ENCODE data around the gene SYNE4. TPM values are rescaled to one million over a fixed set of nuclear protein-coding genes. Genes with fewer than 3 reads are reported as not detected.
"Not testable (repeated sequence)": the region's sequence is repeated elsewhere in the genome, so short reads cannot be mapped to it uniquely, and the experiment has no call there.

Gene SYNE4
- total RNA-seq, 1 experiment from 2014 or later, result 1.4 TPM

DNA sequence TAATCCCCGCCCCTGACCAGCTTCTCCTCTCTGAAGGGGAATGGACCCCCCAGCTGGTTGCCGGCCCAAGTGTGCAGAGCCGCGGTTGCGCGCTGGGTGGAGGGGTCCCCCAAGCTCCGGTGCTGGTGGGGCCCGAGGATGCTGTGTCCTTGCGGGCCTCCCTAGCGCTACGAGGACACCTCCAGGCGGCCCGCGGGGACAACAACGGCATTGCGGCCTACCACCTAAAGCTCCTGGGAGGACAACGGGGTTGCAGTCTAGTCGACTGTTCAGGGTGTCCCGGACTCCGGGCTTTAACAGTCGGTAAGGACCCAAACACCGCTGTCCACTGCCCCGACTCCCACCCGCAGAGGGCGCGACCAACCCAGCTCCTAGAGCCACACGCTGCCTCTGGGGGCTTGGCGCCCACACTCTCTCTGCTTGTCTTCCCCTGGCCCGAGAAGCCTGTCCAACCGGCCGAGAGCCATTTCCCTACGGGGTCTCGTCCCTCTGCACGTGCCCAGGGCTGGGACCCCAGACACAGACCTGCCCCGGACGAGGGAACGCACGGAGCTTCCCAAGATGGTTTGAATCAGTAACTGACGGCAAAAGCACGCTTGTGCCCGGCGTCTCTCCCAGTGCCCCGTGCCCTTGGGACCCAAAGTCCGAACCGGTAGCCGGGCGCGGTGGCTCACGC is 14.6 kb downstream of the SYNE4 start:
- in situ Hi-C loops (cut with HindIII; ENCODE audit: low pct_unique_long_range_greater_than_20kb, low sequenced_read_pairs), result no loop called here
- no peak for DNase-seq (ENCODE audit: low read depth)

DNA sequence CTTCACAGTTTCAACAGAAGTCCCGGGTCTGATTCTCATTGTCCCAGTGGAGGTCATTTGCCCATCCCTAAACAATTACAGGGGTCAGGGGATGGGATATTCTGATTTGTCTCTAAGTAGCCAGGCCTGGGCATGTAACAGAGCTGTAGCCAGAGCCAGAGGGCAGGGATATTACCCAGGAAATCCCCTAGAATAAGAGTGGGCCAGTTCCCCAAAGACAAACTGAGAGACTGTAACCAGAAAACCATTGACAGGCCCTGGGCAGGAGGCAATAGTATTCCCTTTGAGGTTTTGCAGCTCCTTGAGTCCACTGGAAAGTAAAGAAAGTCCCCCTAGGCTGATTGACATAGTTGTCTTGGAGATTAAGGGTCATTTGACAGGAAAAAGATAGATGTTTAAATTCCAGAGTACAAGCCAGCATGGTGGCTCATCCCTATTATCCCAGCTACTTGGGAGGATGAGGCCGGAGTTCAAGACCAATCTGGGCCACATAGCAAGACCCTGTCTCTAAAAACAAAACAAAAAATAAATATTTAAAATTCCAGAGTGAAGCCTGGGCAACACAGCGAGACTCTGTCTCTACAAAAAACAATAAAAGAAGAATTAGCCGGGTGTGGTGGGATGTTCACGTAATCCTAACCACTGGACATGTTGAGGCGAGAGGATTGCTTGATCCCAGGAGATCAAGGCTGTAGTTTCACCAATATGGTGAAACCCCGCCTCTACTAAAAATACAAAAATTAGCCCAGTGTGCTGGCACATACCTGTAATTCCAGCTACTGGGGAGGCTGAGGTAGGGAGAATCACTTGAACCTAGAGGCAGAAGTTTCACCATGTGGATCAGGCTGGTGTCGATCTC is 15.5 kb downstream of the SYNE4 start:
- in situ Hi-C loops (cut with HindIII; ENCODE audit: low pct_unique_long_range_greater_than_20kb, low sequenced_read_pairs), result no loop called here

DNA sequence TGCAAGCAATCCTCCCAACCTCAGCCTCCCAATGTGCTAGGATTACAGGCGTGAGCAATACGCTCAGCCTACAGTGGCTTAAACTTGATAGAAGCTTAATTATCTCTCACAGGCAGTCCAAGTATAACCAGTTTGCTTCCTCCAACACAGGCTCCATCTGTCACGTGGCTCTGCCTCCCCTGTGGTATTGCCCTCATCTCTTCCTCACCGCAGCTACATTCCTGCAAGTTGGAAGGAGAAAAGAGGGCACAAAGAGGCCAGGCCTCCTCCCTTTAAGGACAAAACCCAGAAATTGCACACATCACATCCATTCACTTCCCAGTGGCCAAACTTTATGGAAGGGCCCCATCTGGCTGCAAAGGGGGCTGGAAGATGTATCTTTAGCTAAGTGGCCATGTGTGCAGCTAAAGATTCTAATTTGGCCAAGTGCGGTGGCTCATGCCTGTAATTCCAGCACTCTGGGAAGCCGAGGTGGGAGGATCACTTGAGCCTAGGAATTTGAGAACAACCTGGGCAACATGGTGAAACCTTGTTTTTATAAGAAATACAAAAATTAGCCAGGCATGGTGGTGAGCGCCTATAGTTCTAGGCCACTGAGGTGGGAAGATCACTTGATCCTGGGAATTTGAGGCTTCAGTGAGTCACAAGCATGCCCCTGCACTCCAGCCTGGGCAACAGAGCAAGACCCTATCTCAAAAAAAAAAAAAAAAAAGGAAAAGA is 16.7 kb downstream of the SYNE4 start:
- in situ Hi-C loops (cut with HindIII; ENCODE audit: low pct_unique_long_range_greater_than_20kb, low sequenced_read_pairs), result no loop called here
- DNase-seq (ENCODE audit: low read depth), result peak; percentile 44

More for the DNA sequence above, 15.5 kb downstream of the SYNE4 start:
- peak; percentile 16 for DNase-seq (ENCODE audit: low read depth)

DNA sequence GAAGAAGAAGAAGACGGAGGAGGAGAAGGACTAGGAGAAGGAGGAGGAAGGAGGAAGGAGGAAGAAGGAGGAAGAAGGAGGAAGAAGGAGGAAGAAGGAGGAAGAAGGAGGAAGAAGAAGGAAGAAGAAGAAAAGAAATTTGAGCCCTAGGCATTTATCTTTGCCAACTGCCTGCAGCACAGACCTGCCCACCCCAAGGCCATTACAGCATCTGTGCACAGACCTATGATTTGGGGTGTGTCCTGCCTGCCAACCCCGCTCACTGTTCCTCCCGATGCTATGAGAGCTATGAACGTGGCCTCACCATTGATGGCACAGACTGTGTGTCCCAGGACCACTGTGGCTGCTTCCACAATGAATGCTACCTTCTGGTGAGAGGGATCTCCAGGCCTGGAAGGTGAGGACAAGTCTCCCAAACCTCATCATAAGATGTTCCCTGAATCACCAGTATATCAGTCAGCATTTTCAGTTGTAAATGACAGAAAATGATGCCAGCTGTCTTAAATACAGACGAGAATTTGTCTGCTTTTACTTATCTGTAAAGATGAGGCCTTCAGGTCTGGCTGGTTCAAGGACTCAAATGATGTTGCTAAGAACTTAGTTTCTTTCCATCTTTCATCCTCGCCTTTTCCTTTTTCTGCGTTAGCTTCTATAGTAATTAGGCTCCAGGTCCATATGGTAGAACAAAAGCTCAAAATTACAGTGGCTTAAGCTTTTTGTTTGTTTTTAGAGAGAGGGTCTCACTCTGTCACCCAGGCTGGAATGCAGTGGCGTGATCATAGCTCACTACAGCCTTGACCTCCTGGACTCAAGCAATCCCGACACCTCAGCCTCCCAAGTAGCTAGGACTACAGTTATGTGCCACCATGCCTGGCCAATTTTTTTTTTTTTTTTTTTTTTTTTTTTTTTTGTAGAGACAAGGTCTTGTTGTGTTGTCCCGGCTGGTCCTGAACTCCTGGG is 17.6 kb downstream of the SYNE4 start:
- no peak for DNase-seq (ENCODE audit: low read depth)
- in situ Hi-C loops (cut with HindIII; ENCODE audit: low pct_unique_long_range_greater_than_20kb, low sequenced_read_pairs), result no loop called here

DNA sequence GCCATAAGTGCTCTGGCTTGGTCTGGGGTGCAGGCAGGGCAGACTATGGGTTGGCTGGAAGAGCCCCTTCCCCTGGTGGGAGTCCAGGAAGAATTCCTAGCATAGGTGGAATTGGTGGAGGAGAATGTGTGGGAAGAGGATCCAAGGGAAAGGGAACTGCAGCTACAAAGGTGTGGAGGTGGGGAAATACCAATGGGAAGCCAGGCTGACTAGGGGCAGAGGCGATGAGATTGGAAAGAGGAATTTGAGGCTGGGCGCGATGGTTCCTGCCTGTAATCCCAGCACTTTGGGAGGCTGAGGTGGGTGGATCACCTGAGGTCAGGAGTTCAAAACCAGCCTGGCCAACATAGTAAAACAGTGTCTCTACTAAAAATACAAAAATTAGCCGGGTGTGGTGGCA is 18.5 kb downstream of the SYNE4 start:
- DNase-seq (ENCODE audit: low read depth), result no peak
- in situ Hi-C loops (cut with HindIII; ENCODE audit: low pct_unique_long_range_greater_than_20kb, low sequenced_read_pairs), result no loop called here

DNA sequence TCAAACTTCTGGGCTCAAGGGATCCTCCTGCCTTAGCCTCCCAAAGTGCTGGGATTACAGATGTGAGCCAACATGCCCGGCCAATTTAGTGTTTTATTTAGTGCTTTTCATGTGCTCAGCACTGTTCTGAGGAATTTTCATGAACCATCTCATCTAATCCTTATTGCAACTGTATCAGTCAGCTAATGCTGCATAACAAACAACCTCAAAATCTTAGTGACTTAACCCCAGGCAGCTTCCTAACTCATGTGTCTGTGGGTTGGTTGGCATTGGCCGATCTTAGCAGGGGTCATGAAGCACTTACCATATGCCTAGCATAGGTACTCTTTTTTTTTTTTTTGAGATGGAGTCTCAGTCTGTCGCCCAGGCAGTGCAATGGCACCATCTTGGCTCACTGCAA is 19.8 kb downstream of the SYNE4 start:
- DNase-seq (ENCODE audit: low read depth), result no peak
- in situ Hi-C loops (cut with HindIII; ENCODE audit: low pct_unique_long_range_greater_than_20kb, low sequenced_read_pairs), result no loop called here

DNA sequence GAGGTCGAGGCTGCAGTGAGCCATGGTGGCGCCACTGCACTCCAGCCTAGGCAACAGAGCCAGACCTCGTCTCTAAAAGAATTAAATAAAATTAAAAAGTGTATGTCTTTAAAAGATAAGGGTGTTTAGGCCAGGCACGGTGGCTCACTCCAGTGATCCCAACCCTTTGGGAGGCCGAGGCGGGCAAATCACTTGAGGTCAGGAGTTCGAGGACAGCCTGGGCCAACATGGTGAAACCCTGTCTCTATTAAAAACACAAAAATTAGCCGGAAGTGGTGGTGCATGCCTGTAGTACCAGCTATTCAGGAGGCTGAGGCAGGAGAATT is 21.1 kb downstream of the SYNE4 start:
- no peak for DNase-seq (ENCODE audit: low read depth)
- in situ Hi-C loops (cut with HindIII; ENCODE audit: low pct_unique_long_range_greater_than_20kb, low sequenced_read_pairs), result no loop called here

DNA sequence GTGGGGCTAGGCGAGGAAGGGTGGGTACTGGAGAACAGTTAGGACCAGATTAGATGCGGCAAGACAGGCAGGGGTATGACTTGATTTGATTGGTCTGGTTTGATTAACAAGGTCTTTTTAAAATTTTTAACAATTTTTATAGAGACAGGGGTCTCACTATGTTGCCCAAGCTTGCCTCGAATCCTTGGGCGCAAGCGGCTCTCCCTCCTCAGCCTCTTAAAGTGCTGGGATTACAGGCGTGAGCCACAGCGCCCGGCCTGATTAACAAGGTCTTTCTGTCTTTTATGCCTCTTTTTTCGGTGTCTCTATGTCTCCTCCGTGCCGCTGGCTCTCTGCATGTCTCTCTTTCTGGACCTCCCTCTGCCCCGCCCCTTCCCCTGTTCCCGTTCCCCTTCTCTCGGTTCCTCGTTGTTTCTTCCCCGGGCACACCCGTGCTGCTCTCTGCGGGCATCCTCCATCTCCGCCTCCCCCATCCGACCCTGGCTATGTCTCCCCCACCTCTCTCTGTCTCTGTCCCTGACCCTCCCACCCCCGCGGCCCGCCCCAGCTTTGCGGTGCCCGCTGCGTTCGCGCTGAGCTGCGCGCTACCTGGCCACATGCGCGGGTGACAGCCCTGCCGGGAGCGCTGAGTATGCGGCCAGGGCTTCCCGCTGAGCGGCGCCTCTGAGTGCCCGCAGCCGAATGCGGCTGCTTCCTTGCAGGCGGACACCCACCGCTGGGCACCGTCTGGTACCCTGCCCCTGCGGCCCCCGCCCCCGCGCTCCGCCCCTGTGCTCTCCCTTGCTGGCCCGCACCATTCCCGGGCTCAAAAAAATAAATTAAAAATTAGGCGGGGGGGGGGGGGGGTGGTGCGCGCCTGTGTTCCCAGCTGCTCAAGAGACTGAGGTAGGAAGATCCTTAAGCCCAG is 21.7 kb downstream of the SYNE4 start:
- in situ Hi-C loops (cut with HindIII; ENCODE audit: low pct_unique_long_range_greater_than_20kb, low sequenced_read_pairs), result no loop called here
- DNase-seq (ENCODE audit: low read depth), result no peak

DNA sequence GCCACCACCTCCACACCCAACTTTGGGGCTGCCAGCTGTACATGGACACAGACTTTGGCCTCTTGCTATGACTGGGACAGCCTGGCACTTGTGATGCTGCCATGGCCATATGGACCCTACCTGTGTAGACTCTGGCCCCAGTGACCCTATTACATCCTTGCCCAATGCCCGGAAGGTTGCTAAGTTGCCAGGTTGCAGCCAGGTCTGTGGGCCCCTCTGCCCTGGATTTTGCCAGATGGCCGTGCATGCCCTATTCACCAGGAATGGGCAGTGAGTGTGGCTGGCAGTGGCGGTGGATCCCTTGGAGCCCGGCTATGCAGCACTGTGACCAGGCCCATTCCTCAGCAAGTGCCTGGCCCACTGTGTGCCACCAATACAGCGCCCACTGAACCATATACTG is 22.5 kb downstream of the SYNE4 start:
- DNase-seq (ENCODE audit: low read depth), result no peak
- in situ Hi-C loops (cut with HindIII; ENCODE audit: low pct_unique_long_range_greater_than_20kb, low sequenced_read_pairs), result no loop called here

DNA sequence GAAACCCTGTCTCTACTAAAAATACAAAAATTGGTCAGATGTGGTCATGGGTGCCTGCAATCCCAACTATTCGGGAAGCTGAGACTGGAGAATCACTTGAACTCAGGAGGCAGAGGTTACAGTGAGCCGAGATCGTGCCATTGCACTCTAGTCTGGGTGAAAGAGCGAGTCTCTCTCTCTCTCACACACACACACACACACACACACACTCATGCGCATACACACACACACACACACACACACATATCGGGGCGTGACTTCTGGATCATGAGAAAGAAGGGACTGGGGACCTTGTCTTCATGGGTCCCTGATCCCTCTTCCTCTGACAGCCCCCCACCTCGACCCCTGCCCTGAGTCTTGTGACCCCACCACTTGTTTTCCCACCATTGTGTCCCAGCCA is 25.4 kb downstream of the SYNE4 start:
- in situ Hi-C loops (cut with HindIII; ENCODE audit: low pct_unique_long_range_greater_than_20kb, low sequenced_read_pairs), result no loop called here
- no peak for DNase-seq (ENCODE audit: low read depth)

- in situ Hi-C loops (cut with HindIII; ENCODE audit: low pct_unique_long_range_greater_than_20kb, low sequenced_read_pairs); DNase-seq (ENCODE audit: low read depth): not testable (repeated sequence)
Observed at GRCh38 chr19:35980997-35981396, 27.6 kb downstream of the SYNE4 start.

- no peak for DNase-seq (ENCODE audit: low read depth)
- in situ Hi-C loops (cut with HindIII; ENCODE audit: low pct_unique_long_range_greater_than_20kb, low sequenced_read_pairs), result no loop called here
Observed at GRCh38 chr19:35978832-35979365, 29.7 kb downstream of the SYNE4 start.

GRCh38 chr19:35978271-35978670 is 30.3 kb downstream of the SYNE4 start:
- no peak for DNase-seq (ENCODE audit: low read depth)
- in situ Hi-C loops (cut with HindIII; ENCODE audit: low pct_unique_long_range_greater_than_20kb, low sequenced_read_pairs), result no loop called here

- no peak for DNase-seq (ENCODE audit: low read depth)
- in situ Hi-C loops (cut with HindIII; ENCODE audit: low pct_unique_long_range_greater_than_20kb, low sequenced_read_pairs), result no loop called here
Observed at GRCh38 chr19:35977446-35978222, 31.0 kb downstream of the SYNE4 start.

DNA sequence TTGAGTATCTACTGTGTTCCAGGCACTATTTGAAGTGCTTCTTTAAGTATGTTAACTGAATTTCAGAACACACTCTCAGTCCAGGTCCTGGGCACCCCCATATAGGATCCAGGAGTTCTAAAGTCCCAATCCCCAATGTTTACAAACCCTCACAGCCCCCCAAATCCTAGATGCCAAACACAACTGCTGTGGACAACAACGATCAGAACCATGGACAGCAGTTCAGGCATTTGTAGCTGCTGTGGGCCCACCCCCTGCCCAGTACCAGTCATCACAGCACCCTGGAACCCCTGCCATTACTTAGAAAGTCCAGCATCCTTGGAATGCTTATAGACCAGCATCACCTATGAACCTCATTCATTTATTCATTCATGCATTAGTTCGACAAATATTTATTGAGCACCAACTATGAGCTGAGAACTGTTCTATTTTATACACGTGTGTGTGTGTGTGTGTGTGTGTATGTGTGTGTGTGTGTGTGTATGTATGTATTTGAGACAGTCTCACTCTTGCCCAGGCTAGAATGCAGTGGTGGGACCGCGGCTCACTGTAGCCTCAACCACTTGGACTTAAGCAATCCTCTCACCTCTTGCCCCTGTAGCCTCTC is 32.9 kb downstream of the SYNE4 start:
- DNase-seq (ENCODE audit: low read depth), result peak; percentile 43
- in situ Hi-C loops (cut with HindIII; ENCODE audit: low pct_unique_long_range_greater_than_20kb, low sequenced_read_pairs), result no loop called here

GRCh38 chr19:35973487-35973886 is 35.1 kb downstream of the SYNE4 start:
- in situ Hi-C loops (cut with HindIII; ENCODE audit: low pct_unique_long_range_greater_than_20kb, low sequenced_read_pairs), result no loop called here
- DNase-seq (ENCODE audit: low read depth), result no peak
